Measurements from ENCODE around the gene WNK4.
A peak's percentile ranks its signal among the peaks of the same experiment; 100 is the strongest.

WNK4 gene

DNA sequence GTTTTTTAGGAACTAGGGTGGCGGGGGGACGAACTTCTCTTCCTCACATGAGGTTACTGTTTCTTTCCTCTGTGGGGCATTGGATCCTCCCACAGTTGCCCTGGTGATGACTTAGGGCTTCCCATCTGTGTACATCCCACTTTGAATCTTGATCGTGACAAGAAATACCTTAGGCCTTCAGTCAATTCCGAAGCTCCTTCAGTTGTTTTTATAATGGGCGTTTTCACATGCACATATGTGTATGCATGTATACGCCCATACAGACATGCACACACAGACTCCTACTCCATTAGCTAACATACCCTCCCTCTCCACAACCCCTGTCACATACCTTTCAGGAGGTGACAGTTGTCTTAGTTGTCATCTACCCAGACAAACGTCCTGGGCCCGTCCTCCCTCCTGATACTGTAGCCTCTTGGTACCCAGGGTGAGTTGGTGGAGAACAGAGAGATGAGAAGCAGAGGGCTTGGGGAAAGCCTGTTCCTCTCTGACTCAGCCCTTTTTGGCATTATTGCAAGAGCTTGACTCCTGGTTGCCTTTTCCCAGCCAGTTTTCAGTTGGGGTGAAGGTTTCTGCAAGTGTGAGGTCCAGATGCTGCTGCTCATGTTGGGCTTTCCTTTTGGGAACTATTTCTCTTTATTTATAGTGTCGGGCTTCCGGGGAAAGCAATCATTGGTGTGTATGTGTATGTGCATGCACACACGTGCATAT, 61.7 kb downstream of the WNK4 start:
- no peak for DNase-seq

DNA sequence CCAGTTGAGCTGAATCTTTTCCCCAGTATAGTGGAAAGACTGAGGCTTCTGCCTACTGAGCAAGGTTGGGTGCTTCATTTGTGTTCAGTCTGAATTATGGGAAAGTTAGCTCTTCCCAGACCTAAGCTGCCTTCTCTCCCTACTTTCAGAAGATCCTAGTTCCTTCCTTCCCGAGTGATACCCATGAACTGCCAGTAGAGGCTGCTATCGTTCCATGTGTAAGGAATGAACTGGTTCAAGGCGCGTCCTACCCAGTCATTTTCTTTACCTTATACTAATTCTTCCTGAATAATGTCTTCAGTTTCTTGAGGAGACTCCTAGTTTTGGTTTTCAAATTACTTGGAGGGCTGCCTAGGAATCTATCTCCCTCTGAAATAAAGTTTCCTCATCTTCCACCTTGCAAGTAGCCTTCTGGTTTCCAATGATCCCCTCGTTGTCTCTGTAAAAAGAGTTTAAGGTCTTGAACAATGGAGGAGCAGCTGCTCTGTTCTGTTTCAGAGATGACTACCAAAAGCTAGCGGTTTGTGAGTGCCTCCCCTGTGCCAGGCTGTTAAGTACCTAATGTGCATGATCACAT, 63.0 kb downstream of the WNK4 start:
- DNase-seq: peak; percentile 24 to 45

GRCh38 chr17:42844271-42844670, 63.9 kb downstream of the WNK4 start, which contains the start of gene AOC2:
TSS of gene AOC2 (plus strand) at chr17:42844580. CDS start at chr17:42844627, 47 bp downstream.
- DNase-seq: no peak

DNA sequence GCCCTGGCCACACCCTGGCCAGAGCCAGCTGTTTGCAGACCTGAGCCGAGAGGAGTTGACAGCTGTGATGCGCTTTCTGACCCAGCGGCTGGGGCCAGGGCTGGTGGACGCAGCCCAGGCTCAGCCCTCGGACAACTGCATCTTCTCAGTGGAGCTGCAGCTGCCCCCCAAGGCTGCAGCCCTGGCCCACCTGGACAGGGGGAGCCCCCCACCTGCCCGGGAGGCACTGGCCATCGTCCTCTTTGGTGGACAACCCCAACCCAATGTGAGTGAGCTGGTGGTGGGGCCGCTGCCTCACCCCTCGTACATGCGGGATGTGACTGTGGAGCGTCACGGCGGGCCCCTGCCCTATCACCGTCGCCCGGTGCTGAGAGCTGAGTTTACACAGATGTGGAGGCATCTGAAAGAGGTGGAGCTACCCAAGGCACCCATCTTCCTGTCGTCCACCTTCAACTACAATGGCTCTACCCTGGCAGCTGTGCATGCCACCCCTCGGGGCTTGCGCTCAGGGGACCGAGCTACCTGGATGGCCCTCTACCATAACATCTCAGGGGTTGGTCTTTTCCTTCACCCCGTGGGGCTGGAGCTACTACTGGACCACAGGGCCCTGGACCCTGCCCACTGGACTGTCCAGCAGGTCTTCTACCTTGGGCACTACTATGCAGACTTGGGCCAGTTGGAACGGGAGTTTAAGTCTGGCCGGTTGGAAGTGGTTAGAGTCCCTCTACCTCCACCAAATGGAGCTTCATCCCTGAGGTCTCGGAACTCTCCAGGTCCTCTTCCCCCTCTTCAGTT, 64.5 kb downstream of the WNK4 start:
- no peak for DNase-seq

DNA sequence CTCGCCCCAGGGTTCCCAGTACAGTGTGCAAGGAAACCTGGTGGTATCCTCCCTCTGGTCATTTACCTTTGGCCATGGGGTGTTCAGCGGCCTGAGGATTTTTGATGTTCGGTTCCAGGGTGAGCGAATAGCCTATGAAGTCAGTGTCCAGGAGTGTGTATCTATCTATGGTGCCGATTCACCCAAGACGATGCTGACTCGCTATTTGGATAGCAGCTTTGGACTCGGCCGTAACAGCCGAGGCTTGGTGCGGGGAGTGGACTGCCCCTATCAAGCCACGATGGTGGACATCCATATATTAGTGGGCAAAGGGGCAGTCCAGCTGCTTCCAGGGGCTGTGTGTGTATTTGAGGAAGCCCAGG, 65.1 kb downstream of the WNK4 start:
- no peak for DNase-seq

- no peak for DNase-seq
Observed at GRCh38 chr17:42845918-42846593, 65.6 kb downstream of the WNK4 start.

All from NCI-H526 (cell line).